NCI-H128 (cell line): ENCODE data around the gene ZNF12.
"Not testable (repeated sequence)": the region's sequence is repeated elsewhere in the genome, so short reads cannot be mapped to it uniquely, and the experiment has no call there.

Source experiments
- DNase-seq: peaks from one replicate; lab custom pipeline; 2025; ENCODE audit not compliant: unreplicated experiment; lab: John Stamatoyannopoulos, UW

Gene ZNF12

GRCh38 chr7:6691609-6692106 lies 15.1 kb downstream of the ZNF12 start:
- DNase-seq = no peak

- no peak for DNase-seq
Measured at GRCh38 chr7:6691103-6691502, 15.6 kb downstream of the ZNF12 start.

DNA sequence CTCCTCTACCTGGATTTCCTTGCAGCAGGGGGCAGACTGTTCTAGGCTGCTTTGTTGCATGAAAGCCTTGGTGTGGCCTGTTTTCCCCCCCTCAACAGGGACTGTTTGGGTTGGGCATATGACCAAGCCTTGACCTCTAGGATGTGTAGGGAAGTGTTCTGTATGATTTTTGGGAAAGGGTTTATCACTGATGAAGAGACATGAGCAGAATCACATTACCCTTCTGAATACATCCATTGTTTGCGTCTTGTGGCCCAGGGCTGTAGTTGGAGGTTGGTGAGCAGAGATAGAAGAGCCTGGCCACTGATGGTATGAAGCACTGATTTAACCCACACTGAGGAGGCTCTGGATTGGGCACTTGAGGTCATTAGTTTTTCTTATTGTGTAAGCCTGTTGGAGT lies 26.6 kb downstream of the ZNF12 start:
- DNase-seq = no peak

- DNase-seq = no peak
Measured at GRCh38 chr7:6675807-6676405, 30.8 kb downstream of the ZNF12 start.

DNA sequence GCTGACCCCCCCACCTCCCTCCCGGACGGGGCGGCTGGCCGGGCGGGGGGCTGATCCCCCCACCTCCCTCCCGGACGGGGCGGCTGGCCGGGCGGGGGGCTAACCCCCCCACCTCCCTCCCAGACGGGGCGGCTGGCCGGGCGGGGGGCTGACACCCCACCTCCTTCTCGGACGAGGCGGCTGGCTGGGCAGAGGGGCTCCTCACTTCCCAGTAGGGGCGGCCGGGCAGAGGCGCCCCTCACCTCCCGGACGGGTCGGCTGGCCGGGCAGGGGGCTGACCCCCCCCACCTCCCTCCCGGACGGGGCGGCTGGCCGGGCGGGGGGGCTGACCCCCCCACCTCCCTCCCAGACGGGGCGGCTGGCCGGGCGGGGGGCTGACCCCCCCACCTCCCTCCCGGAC lies 35.9 kb downstream of the ZNF12 start:
- not testable (repeated sequence) for DNase-seq

- no peak for DNase-seq
Measured at GRCh38 chr7:6658618-6659345, 48.0 kb downstream of the ZNF12 start.

DNA sequence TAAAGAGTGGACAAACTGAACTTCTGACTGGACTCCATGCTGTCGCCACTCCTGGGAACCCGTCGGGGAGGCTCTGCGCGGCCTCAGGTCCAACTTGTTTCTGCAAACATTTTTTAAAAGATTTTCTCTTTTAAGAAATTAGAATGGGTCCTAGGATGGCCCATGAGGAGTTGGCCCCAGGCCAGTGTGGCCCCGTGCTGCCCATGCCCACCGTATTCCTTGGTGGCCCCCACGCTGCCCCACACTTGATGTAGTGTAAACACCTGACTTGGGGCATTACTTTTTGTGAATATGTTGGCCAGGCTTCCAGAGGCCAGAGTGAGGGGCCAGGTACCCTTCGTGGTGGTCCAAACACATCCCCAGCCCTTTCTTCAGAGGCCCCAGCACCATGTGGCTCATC lies 50.3 kb downstream of the ZNF12 start:
- DNase-seq = no peak

- no peak for DNase-seq
Measured at GRCh38 chr7:6655636-6656385, 50.9 kb downstream of the ZNF12 start.

DNA sequence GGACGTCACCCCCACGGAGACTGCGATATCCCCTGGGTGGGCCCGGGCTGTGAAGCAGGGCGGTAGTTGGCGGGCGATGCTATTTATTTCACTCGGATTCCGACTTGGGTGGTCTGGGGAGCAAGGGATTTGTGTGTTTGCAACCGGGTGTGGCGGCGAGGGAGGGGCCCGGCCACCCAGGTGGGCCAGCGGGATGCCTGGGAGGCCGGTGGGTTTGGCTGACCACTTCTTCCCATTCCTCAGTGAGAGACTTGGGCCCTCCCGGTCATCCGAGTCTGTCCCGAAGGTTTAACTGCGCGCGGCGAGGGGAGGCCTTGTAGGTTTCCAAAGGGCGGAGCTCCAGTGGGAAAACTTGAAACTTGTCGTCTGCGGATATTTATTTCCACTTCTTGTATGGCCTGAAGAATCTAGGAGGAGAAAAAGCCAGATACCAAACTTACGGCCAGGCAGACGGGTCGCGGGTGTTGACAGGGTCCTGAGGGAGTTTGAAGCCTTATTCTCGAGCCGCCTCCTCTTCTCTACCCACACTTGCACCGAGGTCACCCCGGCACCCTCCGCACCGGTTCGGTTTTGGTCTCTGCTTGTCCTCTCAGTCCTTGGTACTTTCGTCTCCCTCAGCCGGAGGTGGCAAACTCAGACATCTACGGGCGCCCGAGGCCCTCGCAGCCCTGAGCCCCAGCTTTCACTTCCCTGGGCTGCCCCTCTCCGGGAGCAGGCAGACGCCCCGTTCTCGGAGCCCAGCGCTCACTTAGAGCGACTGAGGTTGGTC lies 51.7 kb downstream of the ZNF12 start:
- DNase-seq = no peak

DNA sequence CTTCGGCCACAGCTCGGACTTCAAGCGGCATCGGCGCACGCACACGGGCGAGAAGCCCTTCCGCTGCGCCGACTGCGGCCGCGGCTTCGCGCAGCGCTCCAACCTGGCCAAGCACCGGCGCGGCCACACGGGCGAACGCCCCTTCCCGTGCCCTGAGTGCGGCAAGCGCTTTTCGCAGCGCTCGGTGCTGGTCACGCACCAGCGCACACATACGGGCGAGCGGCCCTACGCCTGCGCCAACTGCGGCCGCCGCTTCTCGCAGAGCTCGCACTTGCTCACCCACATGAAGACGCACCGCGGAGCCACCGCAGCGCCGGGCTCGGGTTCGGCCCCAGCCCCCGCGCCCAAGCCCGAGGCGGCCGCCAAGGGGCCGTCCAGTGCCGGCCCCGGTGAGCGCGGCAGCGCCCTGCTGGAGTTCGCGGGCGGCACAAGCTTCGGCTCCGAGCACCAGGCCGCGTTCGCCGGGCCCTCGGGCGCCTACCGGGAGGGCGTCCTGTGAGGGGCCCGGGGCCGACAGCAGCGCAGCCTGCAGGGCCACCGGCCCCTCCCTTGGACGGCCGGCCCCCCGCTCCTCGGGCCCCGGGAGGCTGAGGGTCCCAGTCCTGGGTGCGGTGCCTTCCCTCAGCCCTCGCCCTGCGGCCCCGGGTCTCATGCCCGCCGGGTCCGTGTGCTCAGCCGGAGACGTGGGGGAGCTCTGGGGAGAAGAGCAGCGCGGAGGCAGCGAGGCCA lies 52.5 kb downstream of the ZNF12 start:
- no peak for DNase-seq

DNA sequence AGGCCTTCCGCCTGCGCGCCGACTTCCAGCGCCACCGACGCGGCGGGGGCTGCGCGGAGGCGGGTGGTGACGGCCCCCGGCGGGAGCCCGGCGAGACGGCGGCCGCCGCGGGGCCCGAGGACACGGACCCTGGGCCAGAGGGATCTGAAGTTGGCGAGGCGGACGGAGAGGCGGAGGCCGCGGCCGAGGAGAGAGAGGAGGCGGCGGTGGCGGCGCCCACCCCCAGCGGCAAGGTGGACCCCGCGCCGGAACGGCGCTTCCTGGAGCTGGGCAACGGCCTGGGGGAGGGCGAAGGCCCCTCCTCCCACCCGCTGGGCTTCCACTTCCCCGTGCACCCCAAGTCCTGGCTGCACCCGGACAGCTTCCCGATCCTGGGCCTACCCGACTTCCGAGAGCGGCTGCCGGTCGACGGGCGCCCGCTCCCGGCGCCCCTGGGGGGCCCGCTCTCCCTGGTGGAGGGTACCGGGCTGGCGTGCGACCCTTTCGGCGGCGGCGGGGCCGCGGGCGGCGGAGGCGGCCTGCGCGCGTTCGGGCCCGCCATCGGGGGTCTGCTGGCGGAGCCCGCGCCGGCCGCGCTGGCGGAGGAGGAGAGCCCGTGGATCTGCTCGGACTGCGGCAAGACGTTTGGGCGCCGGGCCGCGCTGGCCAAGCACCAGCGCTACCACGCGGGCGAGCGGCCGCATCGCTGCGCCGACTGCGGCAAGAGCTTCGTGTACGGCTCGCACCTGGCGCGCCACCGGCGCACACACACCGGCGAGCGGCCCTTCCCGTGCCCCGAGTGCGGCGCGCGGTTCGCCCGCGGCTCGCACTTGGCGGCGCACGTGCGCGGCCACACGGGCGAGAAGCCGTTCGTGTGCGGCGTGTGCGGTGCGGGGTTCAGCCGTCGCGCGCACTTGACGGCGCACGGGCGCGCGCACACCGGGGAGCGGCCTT lies 53.4 kb downstream of the ZNF12 start:
- no peak for DNase-seq

GRCh38 chr7:6652446-6653011 lies 54.2 kb downstream of the ZNF12 start:
- DNase-seq = no peak

GRCh38 chr7:6651851-6652445 lies 54.8 kb downstream of the ZNF12 start:
- DNase-seq = no peak

GRCh38 chr7:6650521-6651011 lies 56.2 kb downstream of the ZNF12 start:
- DNase-seq = no peak

DNA sequence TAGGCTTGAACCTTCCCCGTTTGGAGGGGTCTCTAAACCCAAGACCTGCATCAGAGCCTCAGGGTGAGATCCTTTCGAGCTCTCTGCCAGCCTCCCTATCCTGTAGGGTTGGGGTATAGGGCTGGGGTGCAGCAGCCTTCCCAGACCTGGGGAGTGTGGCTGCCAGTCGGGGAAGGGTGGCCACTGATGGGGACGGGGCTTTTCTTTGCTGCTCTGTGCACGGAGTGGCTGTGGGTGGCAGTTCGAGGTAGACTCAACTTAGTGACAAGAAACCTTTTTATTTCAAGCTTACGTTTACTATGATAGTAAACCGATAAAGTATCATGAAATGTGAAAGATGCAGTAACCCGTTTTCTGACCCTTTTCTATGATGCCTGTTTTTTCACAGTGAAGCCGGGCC lies 56.7 kb downstream of the ZNF12 start:
- DNase-seq = no peak

- no peak for DNase-seq
Measured at GRCh38 chr7:6649241-6649961, 57.3 kb downstream of the ZNF12 start.

GRCh38 chr7:6648815-6649104 lies 58.0 kb downstream of the ZNF12 start:
- DNase-seq = no peak
